Vagina (tissue), 2 donors: ENCODE data around the gene TMEM39A. TPM values are rescaled to one million over a fixed set of nuclear protein-coding genes. Genes with fewer than 3 reads are reported as not detected.

ENCODE experiments used
- DNase-seq, 2 donors: peaks; one replicate each; pipeline ENCODE4 v3.0.0-alpha.2; 2017; ENCODE audit errors: extremely low spot score in 2 of 2
- H3K27ac ChIP-seq: fragments of 200-600 bp; sonication (generic); one replicate; pipeline ENCODE4 v1.5.1; 2019
- H3K27me3 ChIP-seq: fragments of 200-600 bp; sonication (generic); one replicate; pipeline ENCODE4 v1.5.1; 2019
- H3K36me3 ChIP-seq, 2 donors: fragments of 200-600 bp; sonication (generic); one replicate each; pipeline ENCODE4 v1.5.1; 2017 to 2019
- H3K4me1 ChIP-seq: fragments of 200-600 bp; sonication (generic); one replicate; pipeline ENCODE4 v1.5.1; 2019
- H3K4me3 ChIP-seq, 2 donors: fragments of 200-600 bp; sonication (generic); 1 replicate in 1 of 2; 2 replicates in 1 of 2; pipeline ENCODE4 v1.5.1; 2016 to 2019
- H3K9me3 ChIP-seq: fragments of 200-600 bp; sonication (generic); one replicate; pipeline ENCODE4 v1.5.1; 2019
- POLR2A ChIP-seq, 2 donors: fragments of 450-650 bp; IDR thresholded peaks; one replicate each; pipeline ENCODE4 v1.6.1; 2017; ENCODE audit warnings: antibody characterized with exemption in 2 of 2, mild to moderate bottlenecking in 2 of 2, moderate library complexity in 2 of 2
- POLR2AphosphoS5 ChIP-seq, 2 donors: sonication (generic); formaldehyde crosslinking; IDR thresholded peaks; one replicate each; pipeline ENCODE4 v1.9.0; 2017; ENCODE audit warnings: antibody characterized with exemption in 2 of 2, mild to moderate bottlenecking in 2 of 2, low read depth in 1 of 2; ENCODE audit not compliant: insufficient read depth in 1 of 2
- intact Hi-C: fragments of 100-400 bp; cut with DNase I; formaldehyde crosslinking; loops from one replicate; pipeline ENCODE4 v1.15.1; 2023
- total RNA-seq: library from RNA; depleted of rRNA; stranded (reverse); fragments of >200 nt; gene quantifications from one replicate; pipeline ENCODE4 v1.2.3, GENCODE V29; 2016
- TF ChIP-seq, protein P1 (sequence below), 3 experiments: fragments of 450-650 bp in 2 of 3; fragments of 200-600 bp in 1 of 3; sonication (generic) in 1 of 3; IDR thresholded peaks; one replicate each; pipeline ENCODE4 v1.5.1; 2017 to 2019; ENCODE audit warnings: antibody characterized with exemption in 3 of 3, mild to moderate bottlenecking in 2 of 3, moderate library complexity in 2 of 3

TMEM39A gene
- total RNA-seq, 1 donor from 2014 or later = 27.0 TPM

DNA sequence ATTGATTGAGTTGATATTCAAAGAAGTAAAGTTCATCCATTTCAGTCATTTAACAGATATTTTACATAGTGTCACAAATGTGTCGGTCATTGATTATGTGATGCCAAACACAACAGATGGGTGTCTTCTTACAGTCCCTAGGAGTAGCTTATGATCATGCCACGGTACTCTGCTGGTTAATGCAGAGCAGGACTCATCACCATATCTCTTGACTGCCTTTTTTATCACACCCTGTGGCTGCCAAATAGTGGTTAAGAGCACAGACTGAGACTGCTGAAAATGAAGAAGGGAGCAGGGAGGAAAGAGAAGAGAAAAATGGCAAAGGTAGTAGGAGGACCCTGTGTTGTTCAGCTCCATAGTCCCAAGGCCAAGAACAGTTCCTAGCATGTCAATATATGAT lies 22.1 kb upstream of the TMEM39A start:
- intact Hi-C loops = no loop called here
- no peak for TF ChIP-seq POLR2AphosphoS5 (IDR thresholded peaks at IDR 0.05; ENCODE audit: insufficient read depth in 1 of 2, low read depth in 1 of 2)
- TF ChIP-seq POLR2A (IDR thresholded peaks at IDR 0.05) = no peak
- TF ChIP-seq, protein P1, sequence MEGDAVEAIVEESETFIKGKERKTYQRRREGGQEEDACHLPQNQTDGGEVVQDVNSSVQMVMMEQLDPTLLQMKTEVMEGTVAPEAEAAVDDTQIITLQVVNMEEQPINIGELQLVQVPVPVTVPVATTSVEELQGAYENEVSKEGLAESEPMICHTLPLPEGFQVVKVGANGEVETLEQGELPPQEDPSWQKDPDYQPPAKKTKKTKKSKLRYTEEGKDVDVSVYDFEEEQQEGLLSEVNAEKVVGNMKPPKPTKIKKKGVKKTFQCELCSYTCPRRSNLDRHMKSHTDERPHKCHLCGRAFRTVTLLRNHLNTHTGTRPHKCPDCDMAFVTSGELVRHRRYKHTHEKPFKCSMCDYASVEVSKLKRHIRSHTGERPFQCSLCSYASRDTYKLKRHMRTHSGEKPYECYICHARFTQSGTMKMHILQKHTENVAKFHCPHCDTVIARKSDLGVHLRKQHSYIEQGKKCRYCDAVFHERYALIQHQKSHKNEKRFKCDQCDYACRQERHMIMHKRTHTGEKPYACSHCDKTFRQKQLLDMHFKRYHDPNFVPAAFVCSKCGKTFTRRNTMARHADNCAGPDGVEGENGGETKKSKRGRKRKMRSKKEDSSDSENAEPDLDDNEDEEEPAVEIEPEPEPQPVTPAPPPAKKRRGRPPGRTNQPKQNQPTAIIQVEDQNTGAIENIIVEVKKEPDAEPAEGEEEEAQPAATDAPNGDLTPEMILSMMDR (IDR thresholded peaks at IDR 0.05) = no peak

DNA sequence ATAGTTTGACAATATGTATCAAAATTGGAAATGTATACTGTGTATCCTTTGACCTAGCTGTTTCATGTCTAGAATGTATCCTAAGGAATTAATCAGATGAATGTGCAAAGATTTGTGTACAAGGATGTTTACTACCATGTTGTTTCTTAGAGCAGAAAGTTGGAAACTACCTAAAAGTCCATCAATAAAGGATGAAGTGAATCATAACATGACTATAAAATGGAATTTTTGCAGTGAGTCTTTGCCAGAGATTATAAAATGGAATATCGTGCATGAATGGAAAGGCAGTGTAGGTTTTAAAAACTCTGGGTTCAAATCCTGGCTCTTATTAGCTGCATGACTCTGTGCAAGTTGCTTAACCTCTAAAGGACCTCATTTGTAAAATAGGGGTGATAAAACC lies 19.7 kb upstream of the TMEM39A start:
- Histone ChIP-seq H3K4me3 (no peak overlapping the region), H3K9me3 (no peaks in the 10 kb centered on the region), H3K36me3 (peaks cover 0 to 30% of the 10 kb centered on the region in 2 donors), H3K4me1 (no peaks in the 10 kb centered on the region), H3K27ac (no peak overlapping the region), H3K27me3 (no peaks in the 10 kb centered on the region)
- DNase-seq = no peak
- intact Hi-C loops = no loop called here
- TF ChIP-seq, protein P1 (IDR thresholded peaks at IDR 0.05) = no peak
- TF ChIP-seq POLR2A (IDR thresholded peaks at IDR 0.05) (no peak), POLR2AphosphoS5 (IDR thresholded peaks at IDR 0.05; ENCODE audit: insufficient read depth in 1 of 2, low read depth in 1 of 2) (no peak)

More for the DNA sequence above, 22.1 kb upstream of the TMEM39A start:
- Histone ChIP-seq H3K27ac (no peak overlapping the region), H3K27me3 (no peaks in the 10 kb centered on the region), H3K36me3 (peaks cover 0 to 41% of the 10 kb centered on the region in 2 donors), H3K4me1 (no peaks in the 10 kb centered on the region), H3K9me3 (no peaks in the 10 kb centered on the region), H3K4me3 (no peak overlapping the region)
- DNase-seq = no peak

DNA sequence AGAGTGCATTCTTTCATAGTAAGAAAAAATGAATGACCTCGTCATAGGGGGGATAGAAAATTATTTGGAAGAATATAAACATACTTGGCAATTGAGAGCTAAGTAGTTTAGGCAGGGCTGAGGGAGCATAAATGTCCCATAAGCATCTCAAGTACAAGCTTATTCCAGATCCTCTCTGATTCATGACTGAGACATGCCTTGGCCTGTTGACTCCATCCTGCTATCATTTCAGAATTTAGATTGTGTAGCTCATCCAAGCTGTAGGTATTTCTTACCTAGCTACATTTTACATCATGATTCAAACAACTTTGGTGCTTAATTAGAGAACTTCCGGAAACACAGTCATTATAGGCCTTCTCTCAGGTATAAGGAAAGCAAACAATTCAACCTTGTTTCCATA lies 17.7 kb upstream of the TMEM39A start:
- no peaks in the 10 kb centered on the region for H3K4me1 ChIP-seq
- no peak for DNase-seq
- no peak overlapping the region for H3K27ac ChIP-seq
- TF ChIP-seq POLR2AphosphoS5 (IDR thresholded peaks at IDR 0.05; ENCODE audit: insufficient read depth in 1 of 2, low read depth in 1 of 2) (no peak), POLR2A (IDR thresholded peaks at IDR 0.05) (no peak)
- TF ChIP-seq, protein P1 (IDR thresholded peaks at IDR 0.05) = no peak
- no peaks in the 10 kb centered on the region for H3K27me3 ChIP-seq
- no peak overlapping the region for H3K4me3 ChIP-seq
- no peaks in the 10 kb centered on the region for H3K9me3 ChIP-seq
- peaks cover 0 to 25% of the 10 kb centered on the region in 2 donors for H3K36me3 ChIP-seq
- intact Hi-C loops = no loop called here

DNA sequence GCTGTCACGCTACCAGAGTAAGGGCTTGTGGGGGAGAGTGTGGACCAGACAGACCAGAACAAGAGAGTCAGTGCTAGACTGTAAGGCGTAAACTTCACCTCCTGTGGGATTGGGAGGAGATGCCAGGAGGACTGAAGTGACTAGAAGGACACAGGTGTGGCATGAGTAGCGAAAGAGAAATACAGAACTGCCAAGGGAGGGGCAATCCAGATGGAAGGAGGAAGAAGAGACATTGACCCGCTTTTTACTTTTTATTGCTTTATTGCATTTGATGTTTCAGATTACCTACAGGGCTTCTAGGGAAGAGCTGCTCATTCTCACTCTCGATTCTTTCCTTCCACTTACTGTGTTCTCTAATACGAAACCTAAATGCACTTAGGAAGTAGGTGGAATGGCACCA lies 7.5 kb upstream of the TMEM39A start:
- intact Hi-C loops = no loop called here
- no peak for DNase-seq
- H3K27ac ChIP-seq = no peak overlapping the region
- TF ChIP-seq POLR2A (IDR thresholded peaks at IDR 0.05) (no peak), POLR2AphosphoS5 (IDR thresholded peaks at IDR 0.05; ENCODE audit: insufficient read depth in 1 of 2, low read depth in 1 of 2) (no peak)
- TF ChIP-seq, protein P1 (IDR thresholded peaks at IDR 0.05) = no peak
- H3K9me3 ChIP-seq = no peaks in the 10 kb centered on the region
- no peak overlapping the region for H3K4me3 ChIP-seq
- H3K36me3 ChIP-seq = peaks cover 0 to 8% of the 10 kb centered on the region in 2 donors
- H3K4me1 ChIP-seq = peaks cover 15% of the 10 kb centered on the region
- no peaks in the 10 kb centered on the region for H3K27me3 ChIP-seq

DNA sequence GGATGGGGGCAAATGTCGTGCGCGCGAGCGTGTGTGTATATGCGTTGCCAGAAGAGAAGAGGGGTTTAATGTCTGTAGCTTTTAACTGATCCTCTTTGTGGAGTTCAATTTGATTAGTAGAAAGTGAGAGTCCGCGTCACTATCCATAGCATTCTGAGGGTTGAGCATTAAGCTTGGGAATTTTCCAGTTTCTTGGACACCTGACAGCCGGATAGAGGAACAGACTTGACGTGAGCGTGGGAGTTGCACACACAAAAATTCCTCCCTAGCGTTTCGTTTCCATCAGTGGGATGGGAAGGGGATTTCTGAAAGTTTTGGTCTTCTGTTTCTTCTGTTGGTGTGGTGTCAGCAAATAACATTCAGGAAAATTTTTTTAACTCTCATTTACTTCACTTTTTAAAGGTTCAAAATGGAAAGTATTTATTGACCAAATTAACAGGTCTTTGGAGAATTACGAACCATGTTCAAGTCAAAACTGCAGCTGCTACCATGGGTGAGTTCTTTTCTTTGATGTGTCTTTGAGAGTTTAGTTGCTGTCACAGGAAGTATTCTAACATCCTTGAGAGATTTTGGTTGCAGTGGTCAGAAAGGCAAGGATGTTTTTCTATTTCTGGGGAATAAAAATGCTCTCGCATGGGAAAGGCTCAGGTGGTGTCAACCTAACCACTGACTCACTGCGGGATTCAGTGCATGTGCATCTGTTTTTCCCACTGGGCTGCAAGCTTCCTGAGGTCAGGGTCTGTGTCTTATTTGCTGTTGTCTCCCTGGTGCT lies 6.2 kb upstream of the TMEM39A start:
- no peak for DNase-seq
- peaks cover 0 to 8% of the 10 kb centered on the region in 2 donors for H3K36me3 ChIP-seq
- peaks cover 15% of the 10 kb centered on the region for H3K4me1 ChIP-seq
- H3K27ac ChIP-seq = peak overlapping the region; percentile 67
- H3K9me3 ChIP-seq = no peaks in the 10 kb centered on the region
- peak overlapping the region; percentile 89 to 97 for H3K4me3 ChIP-seq
- TF ChIP-seq, protein P1 (IDR thresholded peaks at IDR 0.05) = no peak
- H3K27me3 ChIP-seq = no peaks in the 10 kb centered on the region
- intact Hi-C loops = no loop called here
